ENCODE measurements around the gene CLEC14A. TPM values are rescaled to one million over a fixed set of nuclear protein-coding genes. Genes with fewer than 3 reads are reported as not detected.
A peak's percentile ranks its signal among the peaks of the same experiment; 100 is the strongest.

The CLEC14A gene, protein sequence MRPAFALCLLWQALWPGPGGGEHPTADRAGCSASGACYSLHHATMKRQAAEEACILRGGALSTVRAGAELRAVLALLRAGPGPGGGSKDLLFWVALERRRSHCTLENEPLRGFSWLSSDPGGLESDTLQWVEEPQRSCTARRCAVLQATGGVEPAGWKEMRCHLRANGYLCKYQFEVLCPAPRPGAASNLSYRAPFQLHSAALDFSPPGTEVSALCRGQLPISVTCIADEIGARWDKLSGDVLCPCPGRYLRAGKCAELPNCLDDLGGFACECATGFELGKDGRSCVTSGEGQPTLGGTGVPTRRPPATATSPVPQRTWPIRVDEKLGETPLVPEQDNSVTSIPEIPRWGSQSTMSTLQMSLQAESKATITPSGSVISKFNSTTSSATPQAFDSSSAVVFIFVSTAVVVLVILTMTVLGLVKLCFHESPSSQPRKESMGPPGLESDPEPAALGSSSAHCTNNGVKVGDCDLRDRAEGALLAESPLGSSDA
- total RNA-seq (ENCODE audit: low replicate concordance) = 0.34 and 0.62 TPM in 2 replicates
- long read RNA-seq = 0 reads

GRCh38 chr14:38255673-38256532 is at the start of gene CLEC14A:
CLEC14A (minus strand) TSS chr14:38256093; CDS start chr14:38256022, 71 bp downstream.
- no peaks in the 10 kb centered on the region for H3K36me3 Mint-ChIP-seq
- TF ChIP-seq, protein P1, sequence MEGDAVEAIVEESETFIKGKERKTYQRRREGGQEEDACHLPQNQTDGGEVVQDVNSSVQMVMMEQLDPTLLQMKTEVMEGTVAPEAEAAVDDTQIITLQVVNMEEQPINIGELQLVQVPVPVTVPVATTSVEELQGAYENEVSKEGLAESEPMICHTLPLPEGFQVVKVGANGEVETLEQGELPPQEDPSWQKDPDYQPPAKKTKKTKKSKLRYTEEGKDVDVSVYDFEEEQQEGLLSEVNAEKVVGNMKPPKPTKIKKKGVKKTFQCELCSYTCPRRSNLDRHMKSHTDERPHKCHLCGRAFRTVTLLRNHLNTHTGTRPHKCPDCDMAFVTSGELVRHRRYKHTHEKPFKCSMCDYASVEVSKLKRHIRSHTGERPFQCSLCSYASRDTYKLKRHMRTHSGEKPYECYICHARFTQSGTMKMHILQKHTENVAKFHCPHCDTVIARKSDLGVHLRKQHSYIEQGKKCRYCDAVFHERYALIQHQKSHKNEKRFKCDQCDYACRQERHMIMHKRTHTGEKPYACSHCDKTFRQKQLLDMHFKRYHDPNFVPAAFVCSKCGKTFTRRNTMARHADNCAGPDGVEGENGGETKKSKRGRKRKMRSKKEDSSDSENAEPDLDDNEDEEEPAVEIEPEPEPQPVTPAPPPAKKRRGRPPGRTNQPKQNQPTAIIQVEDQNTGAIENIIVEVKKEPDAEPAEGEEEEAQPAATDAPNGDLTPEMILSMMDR (conservative IDR thresholded peaks at IDR 0.05) = peak; percentile 22
- H3K4me3 Mint-ChIP-seq = peak within 1 kb of the TSS; percentile 76
- no peak within 1 kb of the TSS for H3K27ac Mint-ChIP-seq
- no peaks in the 10 kb centered on the region for H3K4me1 Mint-ChIP-seq (ENCODE audit: unreplicated experiment)
- H3K27me3 Mint-ChIP-seq = peaks cover 62% of the 10 kb centered on the region
- no peak for DNase-seq (ENCODE audit: extremely low spot score, unreplicated experiment)
- H3K9me3 Mint-ChIP-seq = no peaks in the 10 kb centered on the region

GRCh38 chr14:38302966-38303365 is 47.1 kb upstream of the CLEC14A start:
- no peak overlapping the region for H3K4me3 Mint-ChIP-seq
- no peaks in the 10 kb centered on the region for H3K36me3 Mint-ChIP-seq
- no peaks in the 10 kb centered on the region for H3K4me1 Mint-ChIP-seq (ENCODE audit: unreplicated experiment)
- DNase-seq (ENCODE audit: extremely low spot score, unreplicated experiment) = no peak
- H3K9me3 Mint-ChIP-seq = peaks cover 5% of the 10 kb centered on the region
- no peak overlapping the region for H3K27ac Mint-ChIP-seq
- H3K27me3 Mint-ChIP-seq = peaks cover 8% of the 10 kb centered on the region
- TF ChIP-seq, protein P1 (conservative IDR thresholded peaks at IDR 0.05) = no peak

GRCh38 chr14:38302034-38302433 is 46.1 kb upstream of the CLEC14A start:
- H3K4me1 Mint-ChIP-seq (ENCODE audit: unreplicated experiment) = no peaks in the 10 kb centered on the region
- peaks cover 5% of the 10 kb centered on the region for H3K9me3 Mint-ChIP-seq
- peaks cover 8% of the 10 kb centered on the region for H3K27me3 Mint-ChIP-seq
- no peaks in the 10 kb centered on the region for H3K36me3 Mint-ChIP-seq
- H3K4me3 Mint-ChIP-seq = no peak overlapping the region
- H3K27ac Mint-ChIP-seq = no peak overlapping the region
- TF ChIP-seq, protein P1 (conservative IDR thresholded peaks at IDR 0.05) = no peak
- DNase-seq (ENCODE audit: extremely low spot score, unreplicated experiment) = no peak

- no peak overlapping the region for H3K27ac Mint-ChIP-seq
- DNase-seq (ENCODE audit: extremely low spot score, unreplicated experiment) = no peak
- TF ChIP-seq, protein P1 (conservative IDR thresholded peaks at IDR 0.05) = no peak
- H3K4me3 Mint-ChIP-seq = no peak overlapping the region
- H3K4me1 Mint-ChIP-seq (ENCODE audit: unreplicated experiment) = no peaks in the 10 kb centered on the region
- no peaks in the 10 kb centered on the region for H3K9me3 Mint-ChIP-seq
- H3K27me3 Mint-ChIP-seq = no peaks in the 10 kb centered on the region
- H3K36me3 Mint-ChIP-seq = no peaks in the 10 kb centered on the region
These were observed 41.8 kb upstream of the CLEC14A start for GRCh38 chr14:38297681-38298080.

DNA sequence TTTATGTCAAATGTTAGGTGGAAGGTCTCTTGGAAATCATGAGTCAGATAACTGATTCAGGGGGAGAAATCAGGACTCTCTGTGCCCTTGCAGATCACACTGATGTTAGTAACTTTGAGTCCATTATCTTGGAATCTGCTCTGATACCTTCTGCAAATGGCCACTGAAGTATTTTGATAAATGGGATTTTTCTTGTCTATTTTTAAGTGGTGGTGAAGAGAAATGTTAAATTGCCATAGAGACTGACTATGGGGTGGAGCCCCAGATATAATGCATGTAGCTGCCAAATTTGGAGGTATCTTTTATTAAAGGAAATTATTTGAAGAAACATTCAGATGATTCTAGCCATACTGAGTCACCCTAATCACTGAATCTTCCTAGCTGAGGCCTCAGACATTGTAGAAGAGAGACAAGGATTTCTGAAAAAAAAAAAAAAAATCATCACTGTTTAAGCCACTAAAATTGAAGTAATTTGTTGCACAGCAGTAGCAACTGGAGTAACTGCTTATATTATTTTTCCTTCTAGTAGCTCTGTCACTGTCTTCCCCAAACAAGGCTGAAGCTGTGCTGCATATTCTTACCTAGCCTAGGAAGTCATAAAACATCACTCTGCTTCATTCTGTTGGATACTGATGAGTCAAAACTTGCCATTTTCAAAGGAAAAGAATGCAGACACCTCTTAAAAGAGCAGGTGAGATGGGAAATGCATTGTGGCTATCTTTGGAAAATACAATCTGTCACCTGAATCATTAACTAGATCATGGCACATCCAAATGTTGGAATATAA is 36.0 kb upstream of the CLEC14A start:
- no peaks in the 10 kb centered on the region for H3K27me3 Mint-ChIP-seq
- no peaks in the 10 kb centered on the region for H3K36me3 Mint-ChIP-seq
- no peak for DNase-seq (ENCODE audit: extremely low spot score, unreplicated experiment)
- H3K4me3 Mint-ChIP-seq = no peak overlapping the region
- no peaks in the 10 kb centered on the region for H3K9me3 Mint-ChIP-seq
- no peaks in the 10 kb centered on the region for H3K4me1 Mint-ChIP-seq (ENCODE audit: unreplicated experiment)
- TF ChIP-seq, protein P1 (conservative IDR thresholded peaks at IDR 0.05) = no peak
- no peak overlapping the region for H3K27ac Mint-ChIP-seq
